Measurements from ENCODE around the gene MYADM. TPM values are rescaled to one million over a fixed set of nuclear protein-coding genes. Genes with fewer than 3 reads are reported as not detected.
A peak's percentile ranks its signal among the peaks of the same experiment; 100 is the strongest.

MYADM gene
- total RNA-seq, 1 donor from 2014 or later: 422 TPM

DNA sequence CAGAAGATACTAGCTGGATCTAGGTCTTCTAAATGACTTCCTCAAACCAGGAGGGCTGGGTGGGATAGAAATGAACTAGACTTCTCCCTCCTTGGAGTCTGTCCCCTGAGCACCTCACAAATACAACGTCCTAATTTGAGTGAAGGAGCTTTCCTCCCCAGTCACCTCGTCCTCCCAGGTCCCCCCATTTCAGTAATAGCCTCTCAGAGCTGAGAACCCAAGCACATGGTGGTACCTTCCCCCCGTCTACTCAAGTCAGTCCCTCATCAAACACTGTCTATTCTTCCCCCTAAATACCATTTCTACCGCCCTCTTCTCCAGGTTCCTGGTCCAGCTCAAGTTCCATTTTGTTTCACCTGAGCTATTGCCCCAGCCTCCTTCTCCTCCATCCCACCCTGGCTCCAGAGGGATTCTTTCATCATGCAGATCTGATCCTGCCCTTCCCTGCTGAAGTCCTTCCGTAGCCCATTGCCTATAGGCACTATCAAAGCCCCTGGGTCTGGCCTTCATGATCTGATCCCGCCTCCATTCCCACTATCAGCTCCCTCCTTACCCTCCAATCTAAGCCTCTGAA lies 9.1 kb downstream of the MYADM start:
- H3K36me3 ChIP-seq: peaks cover 32 to 49% of the 10 kb centered on the region in 2 donors
- H3K4me1 ChIP-seq: peaks cover 1 to 37% of the 10 kb centered on the region in 2 donors
- no peak overlapping the region for H3K27ac ChIP-seq
- H3K9me3 ChIP-seq: no peaks in the 10 kb centered on the region
- H3K27me3 ChIP-seq: peaks cover under 1% of the 10 kb centered on the region
- intact Hi-C loops (cut with DNase I): loop anchor here (5.0 to 10.0 kb wide), 2 partner anchors 326 to 1952 kb away; partner anchors contain the start of genes RPS9 and ZNF613
- H3K4me3 ChIP-seq: no peak overlapping the region
- no peak for TF ChIP-seq CTCF (IDR thresholded peaks at IDR 0.05)
- no peak for DNase-seq (ENCODE audit: low spot score in 2 of 2)

GRCh38 chr19:53877361-53877766 lies 9.7 kb downstream of the MYADM start:
- H3K4me1 ChIP-seq: peaks cover 6 to 34% of the 10 kb centered on the region in 2 donors
- H3K27me3 ChIP-seq: peaks cover 7% of the 10 kb centered on the region
- no peak overlapping the region for H3K27ac ChIP-seq
- H3K9me3 ChIP-seq: no peaks in the 10 kb centered on the region
- peaks cover 29 to 42% of the 10 kb centered on the region in 2 donors for H3K36me3 ChIP-seq
- TF ChIP-seq CTCF (IDR thresholded peaks at IDR 0.05): no peak
- no peak overlapping the region for H3K4me3 ChIP-seq
- no peak for DNase-seq (ENCODE audit: low spot score in 2 of 2)
- intact Hi-C loops (cut with DNase I): loop anchor here (5.0 to 10.0 kb wide), 2 partner anchors 325 to 1953 kb away; partner anchors contain the start of genes RPS9 and ZNF613

DNA sequence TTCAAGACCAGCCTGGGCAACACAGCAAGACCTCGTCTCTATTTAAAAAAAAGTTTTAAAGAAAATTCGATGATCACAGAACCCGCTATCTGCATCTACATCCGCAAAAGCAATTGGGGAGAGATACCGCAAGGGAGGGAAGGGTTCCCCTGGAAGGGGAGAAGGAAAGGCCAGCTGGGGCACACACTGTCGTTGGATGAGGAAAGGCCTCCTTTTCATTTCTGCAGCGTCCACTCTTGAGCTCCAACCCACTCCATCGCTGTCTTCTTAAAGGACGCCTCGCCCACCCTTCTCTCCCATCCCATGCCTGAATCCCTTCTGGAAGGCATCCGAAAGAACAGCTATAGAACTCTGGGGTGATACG lies 11.1 kb downstream of the MYADM start:
- Histone ChIP-seq H3K4me3 (peak overlapping the region; percentile 61 to 67), H3K4me1 (peaks cover 6 to 35% of the 10 kb centered on the region in 2 donors), H3K27me3 (peaks cover 17% of the 10 kb centered on the region), H3K9me3 (no peaks in the 10 kb centered on the region), H3K27ac (no peak overlapping the region), H3K36me3 (peaks cover 17 to 29% of the 10 kb centered on the region in 2 donors)
- no peak for DNase-seq (ENCODE audit: low spot score in 2 of 2)
- intact Hi-C loops (cut with DNase I): loop anchor here (5.0 to 10.0 kb wide), 2 partner anchors 324 to 1954 kb away; partner anchors contain the start of genes RPS9 and ZNF613
- TF ChIP-seq CTCF (IDR thresholded peaks at IDR 0.05): no peak

DNA sequence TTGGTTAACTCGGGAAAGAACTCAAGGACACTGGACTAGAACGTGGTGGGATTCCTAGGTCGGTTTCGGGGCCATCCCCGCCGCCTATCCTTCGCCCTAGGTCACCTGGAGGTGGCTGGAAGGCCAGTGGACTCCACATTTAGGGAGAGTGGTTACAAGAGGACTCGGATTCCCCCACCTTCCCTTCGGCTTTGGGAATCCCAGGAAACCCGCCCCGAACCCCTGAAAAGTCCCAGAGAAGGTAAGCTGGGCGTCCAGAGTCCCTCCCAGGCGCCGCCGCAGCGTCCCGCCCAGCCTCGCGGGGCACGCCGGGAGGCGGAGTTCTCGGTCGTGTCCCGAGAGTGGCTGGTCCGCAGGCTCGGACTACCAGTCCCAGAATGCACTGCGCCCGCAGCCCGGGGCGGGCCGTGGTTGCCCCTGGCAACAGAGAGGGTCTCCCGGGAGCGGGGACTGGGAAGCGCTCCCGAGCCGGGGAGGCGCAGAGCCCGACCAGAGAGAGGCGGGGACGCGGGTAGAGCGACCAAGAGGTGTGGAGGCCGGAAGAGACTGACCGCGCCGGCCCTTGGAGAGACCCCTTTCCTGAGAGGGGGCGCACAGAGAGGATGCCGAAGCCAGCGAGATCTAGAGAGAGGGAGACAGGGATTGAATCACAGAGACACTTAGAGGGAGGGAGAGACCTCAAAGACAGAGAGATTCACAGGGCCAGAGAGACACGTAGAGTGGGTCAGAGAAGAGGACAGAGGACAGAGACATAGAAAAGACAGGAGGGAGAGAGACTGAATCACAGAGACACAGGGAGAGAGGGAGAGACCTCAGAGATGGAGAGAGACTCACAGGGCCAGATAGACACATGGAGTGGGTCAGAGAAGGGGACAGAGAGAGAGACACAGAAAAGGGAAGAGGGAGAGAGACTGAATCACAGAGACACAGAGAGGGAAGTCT lies 11.7 kb downstream of the MYADM start:
- Histone ChIP-seq H3K36me3 (peaks cover 10 to 22% of the 10 kb centered on the region in 2 donors), H3K4me1 (peaks cover 6 to 30% of the 10 kb centered on the region in 2 donors), H3K27me3 (peaks cover 21% of the 10 kb centered on the region), H3K27ac (no peak overlapping the region), H3K4me3 (peak overlapping the region; percentile 61 to 67), H3K9me3 (no peaks in the 10 kb centered on the region)
- peak; percentile 66 to 97 for DNase-seq (ENCODE audit: low spot score in 2 of 2)
- intact Hi-C loops (cut with DNase I): loop anchor here (5.0 to 10.0 kb wide), 2 partner anchors 323 to 1955 kb away; partner anchors contain the start of genes RPS9 and ZNF613
- no peak for TF ChIP-seq CTCF (IDR thresholded peaks at IDR 0.05)

DNA sequence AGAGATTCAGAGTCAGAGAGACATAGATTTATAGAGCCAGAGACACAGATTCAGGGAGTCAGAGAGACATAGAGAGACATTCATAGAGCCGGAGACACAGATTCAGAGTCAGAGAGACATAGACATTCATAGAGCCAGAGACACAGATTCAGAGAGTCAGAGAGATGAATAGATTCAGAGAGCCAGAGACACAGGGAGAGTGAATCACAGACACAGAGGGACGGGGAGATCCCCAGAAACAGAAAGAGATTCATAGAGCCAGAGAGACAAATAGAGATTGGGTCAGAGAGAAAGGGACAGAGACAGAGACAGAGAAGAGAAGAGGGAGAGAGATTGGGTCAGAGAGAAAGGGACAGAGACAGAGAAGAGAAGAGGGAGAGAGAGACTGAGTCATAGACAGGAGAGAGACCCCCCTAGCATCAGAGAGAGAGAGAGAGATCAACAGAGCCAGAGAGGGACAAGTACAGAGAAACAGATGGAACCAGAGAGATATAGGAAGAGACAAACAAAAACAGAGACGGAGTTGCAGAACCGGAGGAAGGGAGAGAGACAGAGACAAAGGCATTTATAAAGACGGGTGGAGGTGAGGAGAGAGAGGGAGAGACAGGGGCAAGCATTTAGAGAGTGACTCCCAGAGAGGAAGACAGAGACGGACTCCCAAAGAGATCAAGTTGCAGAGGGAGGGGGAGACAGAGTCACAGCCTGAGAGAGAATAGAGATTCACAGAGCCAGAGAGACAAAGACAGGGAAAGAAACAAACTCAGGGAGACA lies 13.2 kb downstream of the MYADM start:
- Histone ChIP-seq H3K9me3 (no peaks in the 10 kb centered on the region), H3K4me1 (peaks cover 6 to 22% of the 10 kb centered on the region in 2 donors), H3K4me3 (peak overlapping the region in 1 of 2 donors; percentile 36), H3K27me3 (peaks cover 21% of the 10 kb centered on the region), H3K27ac (no peak overlapping the region), H3K36me3 (peaks cover 0 to 7% of the 10 kb centered on the region in 2 donors)
- no peak for DNase-seq (ENCODE audit: low spot score in 2 of 2)
- no peak for TF ChIP-seq CTCF (IDR thresholded peaks at IDR 0.05)
- intact Hi-C loops (cut with DNase I): no loop called here
